ENCODE data around the gene ZWILCH.

ZWILCH gene

DNA sequence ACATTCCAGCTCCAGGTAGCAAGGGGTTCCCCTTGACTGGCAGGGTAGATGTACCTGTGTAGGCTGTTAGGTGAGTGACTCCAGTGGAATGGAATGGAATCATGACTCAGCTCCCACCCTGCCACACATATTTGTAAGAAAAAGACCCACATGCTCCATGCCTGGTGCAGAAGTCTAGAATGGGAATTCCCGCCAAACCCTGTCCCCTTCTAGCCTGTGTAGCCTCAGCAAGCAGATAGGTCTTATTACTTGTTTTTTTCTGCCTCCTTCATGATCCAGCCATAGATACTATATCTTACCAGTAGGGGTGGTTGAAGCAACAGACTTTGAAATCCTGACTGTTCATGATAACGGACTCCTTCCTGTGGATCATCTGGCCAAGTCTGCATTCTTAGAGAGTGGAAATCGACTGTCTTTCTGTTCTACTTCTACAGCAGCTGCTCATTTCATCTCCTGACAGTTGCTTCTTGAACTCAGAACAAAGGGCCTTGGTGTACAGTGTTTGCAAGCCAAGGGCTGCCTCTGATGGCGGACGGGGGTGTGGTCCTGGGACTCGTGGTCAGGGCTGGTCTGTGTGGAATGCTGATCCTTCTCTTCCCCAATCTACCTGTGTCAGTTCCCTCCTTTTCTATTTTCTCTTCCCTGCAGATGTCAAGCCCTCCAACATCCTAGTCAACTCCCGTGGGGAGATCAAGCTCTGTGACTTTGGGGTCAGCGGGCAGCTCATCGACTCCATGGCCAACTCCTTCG lies 23.8 kb upstream of the ZWILCH start:
- no peak overlapping the region for H3K4me3 ChIP-seq (ENCODE audit: control insufficient read depth, low read depth, low read length)
- DNase-seq (ENCODE audit: low read depth), result no peak
- TF ChIP-seq CTCF (conservative IDR thresholded peaks at IDR 0.05; ENCODE audit: control insufficient read depth, insufficient read depth, low read depth, low read length), result no peak

- no peak overlapping the region for H3K4me3 ChIP-seq (ENCODE audit: control insufficient read depth, low read depth, low read length)
- no peak for TF ChIP-seq CTCF (conservative IDR thresholded peaks at IDR 0.05; ENCODE audit: control insufficient read depth, insufficient read depth, low read depth, low read length)
- no peak for DNase-seq (ENCODE audit: low read depth)
Observed at GRCh38 chr15:66482539-66482938, 22.6 kb upstream of the ZWILCH start.

DNA sequence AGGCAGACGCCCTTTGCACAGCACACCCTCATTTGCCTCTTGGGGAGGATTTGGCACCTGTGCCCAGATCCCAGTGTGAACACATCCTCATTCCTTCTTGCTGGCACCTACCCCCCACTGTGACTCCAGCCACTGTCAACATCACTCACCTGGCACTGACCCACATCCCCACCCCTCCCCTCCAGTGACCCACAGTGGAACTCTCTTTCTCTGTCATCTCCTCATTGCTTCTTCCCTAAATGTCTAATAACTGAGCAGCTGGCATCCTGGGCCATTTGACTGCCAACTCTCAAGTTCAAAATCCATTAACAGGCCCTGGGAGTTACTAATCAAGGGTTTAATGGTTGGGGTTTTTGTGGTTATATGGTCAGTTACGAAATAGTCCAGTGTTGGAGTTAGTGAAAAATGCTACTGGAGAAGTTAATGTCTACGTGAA lies 22.0 kb upstream of the ZWILCH start:
- peak; percentile 68 for DNase-seq (ENCODE audit: low read depth)
- H3K4me3 ChIP-seq (ENCODE audit: control insufficient read depth, low read depth, low read length), result no peak overlapping the region
- no peak for TF ChIP-seq CTCF (conservative IDR thresholded peaks at IDR 0.05; ENCODE audit: control insufficient read depth, insufficient read depth, low read depth, low read length)

GRCh38 chr15:66484539-66485112 lies 20.5 kb upstream of the ZWILCH start:
- no peak for TF ChIP-seq CTCF (conservative IDR thresholded peaks at IDR 0.05; ENCODE audit: control insufficient read depth, insufficient read depth, low read depth, low read length)
- DNase-seq (ENCODE audit: low read depth), result no peak
- no peak overlapping the region for H3K4me3 ChIP-seq (ENCODE audit: control insufficient read depth, low read depth, low read length)

DNA sequence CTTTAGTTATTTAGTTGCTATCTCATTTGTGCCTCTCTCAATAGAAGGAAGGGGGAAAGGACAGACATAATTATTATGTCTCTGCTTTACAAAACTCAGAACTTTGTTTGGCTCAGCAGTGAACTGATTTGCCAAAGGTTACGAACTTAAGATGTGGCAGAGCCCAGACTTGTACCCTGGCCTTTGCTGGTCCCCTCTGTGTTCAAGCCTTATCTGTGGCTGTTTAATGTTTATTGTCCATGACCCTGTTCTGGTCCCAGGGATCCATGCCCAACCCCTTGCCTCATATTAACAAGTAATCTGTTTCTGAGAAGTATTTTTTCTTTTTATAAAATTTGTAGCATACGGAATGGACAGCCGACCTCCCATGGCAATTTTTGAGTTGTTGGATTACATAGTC lies 18.2 kb upstream of the ZWILCH start:
- no peak for TF ChIP-seq CTCF (conservative IDR thresholded peaks at IDR 0.05; ENCODE audit: control insufficient read depth, insufficient read depth, low read depth, low read length)

GRCh38 chr15:66488525-66488924 lies 16.6 kb upstream of the ZWILCH start:
- TF ChIP-seq CTCF (conservative IDR thresholded peaks at IDR 0.05; ENCODE audit: control insufficient read depth, insufficient read depth, low read depth, low read length), result no peak
- no peak for DNase-seq (ENCODE audit: low read depth)
- H3K4me3 ChIP-seq (ENCODE audit: control insufficient read depth, low read depth, low read length), result no peak overlapping the region

More for the DNA sequence above, 18.2 kb upstream of the ZWILCH start:
- no peak overlapping the region for H3K4me3 ChIP-seq (ENCODE audit: control insufficient read depth, low read depth, low read length)
- DNase-seq (ENCODE audit: low read depth), result no peak
